Activated naive CD8-positive, alpha-beta T cell (primary cell): ENCODE results near the gene ZMAT3.

Experiments
- H3K27ac Mint-ChIP-seq: one replicate; pipeline ENCODE4 v1.8.0; 2021; ENCODE audit warnings: mixed read lengths
- H3K27me3 Mint-ChIP-seq: one replicate; pipeline ENCODE4 v1.8.0; 2021; ENCODE audit warnings: mixed read lengths
- H3K36me3 Mint-ChIP-seq: one replicate; pipeline ENCODE4 v1.8.0; 2021; ENCODE audit warnings: mixed read lengths
- H3K4me1 Mint-ChIP-seq: one replicate; pipeline ENCODE4 v1.8.0; 2021; ENCODE audit warnings: low read depth, mixed read lengths
- H3K4me3 Mint-ChIP-seq: one replicate; pipeline ENCODE4 v1.8.0; 2021; ENCODE audit warnings: mild to moderate bottlenecking, mixed read lengths
- H3K9me3 Mint-ChIP-seq: one replicate; pipeline ENCODE4 v1.8.0; 2021; ENCODE audit warnings: low read depth, mixed read lengths

ZMAT3 gene

GRCh38 chr3:179020112-179020511 lies 51.5 kb downstream of the ZMAT3 start:
- Mint-ChIP-seq H3K36me3 (no peaks in the 10 kb centered on the region), H3K4me3 (no peak overlapping the region), H3K4me1 (peaks cover 43% of the 10 kb centered on the region), H3K27ac (peak overlapping the region; percentile 1), H3K27me3 (no peaks in the 10 kb centered on the region), H3K9me3 (no peaks in the 10 kb centered on the region)

DNA sequence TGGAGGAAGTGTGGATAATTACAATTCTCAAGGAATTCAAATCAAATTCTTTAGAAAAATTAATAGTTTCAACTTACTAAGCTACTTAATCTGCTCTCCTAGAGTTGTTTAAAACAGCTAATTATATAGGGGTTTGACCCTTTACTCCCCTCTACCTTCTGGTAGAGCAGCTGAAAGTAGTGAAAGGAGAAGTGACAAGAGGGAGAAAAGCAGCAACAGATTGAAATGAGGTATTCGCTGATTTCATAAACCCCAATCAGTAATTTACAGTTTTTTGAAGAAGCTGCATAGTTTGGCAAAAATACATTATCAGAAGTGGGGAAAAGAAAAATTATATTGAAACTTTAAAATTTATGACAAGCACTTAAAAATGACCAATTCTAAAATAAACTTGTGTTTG lies 52.8 kb downstream of the ZMAT3 start:
- no peaks in the 10 kb centered on the region for H3K9me3 Mint-ChIP-seq
- no peak overlapping the region for H3K4me3 Mint-ChIP-seq
- no peaks in the 10 kb centered on the region for H3K36me3 Mint-ChIP-seq
- no peak overlapping the region for H3K27ac Mint-ChIP-seq
- peaks cover 39% of the 10 kb centered on the region for H3K4me1 Mint-ChIP-seq
- H3K27me3 Mint-ChIP-seq, result no peaks in the 10 kb centered on the region

DNA sequence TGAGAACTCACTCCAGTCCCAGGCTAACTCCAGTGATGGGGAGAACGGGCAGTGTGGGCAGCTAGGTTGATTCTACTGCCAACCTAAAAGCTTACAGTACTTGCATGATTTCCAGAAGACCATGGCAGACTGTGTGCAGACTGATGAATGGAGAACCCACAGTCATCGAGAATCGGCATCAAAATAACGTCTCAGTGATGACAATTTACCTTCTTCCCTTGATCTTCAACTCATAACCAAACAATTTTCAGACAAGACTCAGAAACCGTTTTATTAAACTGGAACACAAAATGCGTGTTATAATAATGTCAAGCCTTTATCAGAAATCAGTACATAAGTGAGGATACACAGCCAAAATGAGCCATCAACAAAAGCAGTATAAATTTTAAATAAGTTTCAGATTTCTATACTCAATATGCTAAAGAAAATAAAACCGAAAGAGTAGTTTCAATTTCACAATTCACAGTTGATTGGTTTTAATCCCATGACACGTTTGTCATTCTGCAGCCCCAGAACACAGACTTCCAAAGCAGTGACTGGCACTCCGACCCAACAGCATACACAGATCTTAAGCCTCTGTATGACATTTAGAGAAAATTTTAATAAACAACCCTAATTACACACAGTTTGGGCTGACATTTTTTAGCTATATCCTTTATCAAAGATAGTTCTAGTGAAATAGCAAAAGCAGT lies 54.5 kb downstream of the ZMAT3 start:
- no peak overlapping the region for H3K27ac Mint-ChIP-seq
- H3K9me3 Mint-ChIP-seq, result no peaks in the 10 kb centered on the region
- no peak overlapping the region for H3K4me3 Mint-ChIP-seq
- H3K36me3 Mint-ChIP-seq, result no peaks in the 10 kb centered on the region
- no peaks in the 10 kb centered on the region for H3K27me3 Mint-ChIP-seq
- peaks cover 46% of the 10 kb centered on the region for H3K4me1 Mint-ChIP-seq

DNA sequence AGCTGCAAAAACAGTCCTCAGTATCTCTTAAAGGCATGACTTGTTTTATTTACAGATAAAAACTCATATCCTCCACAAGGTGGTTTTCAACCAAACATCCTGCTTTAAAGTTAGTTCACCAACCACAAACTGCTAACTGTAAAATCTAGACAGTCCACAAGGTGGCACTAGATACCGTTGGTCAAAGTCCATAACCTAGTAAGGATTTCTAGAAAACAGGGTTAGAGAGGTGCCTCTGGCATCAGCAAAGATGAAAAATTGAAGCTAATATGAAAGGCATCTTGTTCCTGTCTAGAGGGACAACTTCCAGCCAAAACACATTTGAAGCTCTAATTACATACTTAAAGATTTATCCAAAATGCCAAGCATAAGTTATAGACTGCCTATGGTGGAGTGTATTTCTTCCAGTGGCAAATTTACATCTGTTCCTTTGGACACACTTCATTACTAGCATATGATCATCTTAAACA lies 56.0 kb downstream of the ZMAT3 start:
- Mint-ChIP-seq H3K27me3 (no peaks in the 10 kb centered on the region), H3K4me3 (no peak overlapping the region), H3K36me3 (no peaks in the 10 kb centered on the region), H3K9me3 (no peaks in the 10 kb centered on the region), H3K27ac (no peak overlapping the region), H3K4me1 (peaks cover 33% of the 10 kb centered on the region)

- H3K9me3 Mint-ChIP-seq, result no peaks in the 10 kb centered on the region
- no peak overlapping the region for H3K4me3 Mint-ChIP-seq
- H3K27me3 Mint-ChIP-seq, result no peaks in the 10 kb centered on the region
- no peak overlapping the region for H3K27ac Mint-ChIP-seq
- H3K36me3 Mint-ChIP-seq, result peaks cover 6% of the 10 kb centered on the region
- peaks cover 2% of the 10 kb centered on the region for H3K4me1 Mint-ChIP-seq
Measured at GRCh38 chr3:179005706-179006105, 65.9 kb downstream of the ZMAT3 start.

GRCh38 chr3:179005213-179005612 lies 66.4 kb downstream of the ZMAT3 start:
- Mint-ChIP-seq H3K4me1 (peaks cover 5% of the 10 kb centered on the region), H3K27me3 (no peaks in the 10 kb centered on the region), H3K27ac (no peak overlapping the region), H3K36me3 (peaks cover 6% of the 10 kb centered on the region), H3K9me3 (no peaks in the 10 kb centered on the region), H3K4me3 (no peak overlapping the region)

DNA sequence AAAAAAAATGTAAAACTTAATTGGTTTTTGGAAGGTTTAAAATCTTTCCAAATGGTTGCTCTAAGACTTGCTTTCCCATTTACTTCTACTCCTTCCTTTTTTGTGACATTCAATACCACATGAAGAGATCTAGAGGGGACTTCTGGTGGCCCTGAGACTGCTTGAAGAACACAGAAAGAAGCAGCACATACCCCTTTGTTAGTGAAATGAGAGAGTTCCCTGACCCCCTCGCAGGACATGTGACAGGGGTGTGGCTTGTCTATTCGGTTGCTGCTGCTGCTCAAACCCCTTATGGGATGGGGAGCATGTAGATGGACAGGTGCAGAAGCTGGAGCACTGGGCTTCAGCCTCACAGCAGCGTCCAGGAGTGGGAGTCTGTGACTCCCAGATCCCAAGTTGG lies 71.0 kb downstream of the ZMAT3 start:
- no peaks in the 10 kb centered on the region for H3K27me3 Mint-ChIP-seq
- no peak overlapping the region for H3K4me3 Mint-ChIP-seq
- peaks cover 9% of the 10 kb centered on the region for H3K4me1 Mint-ChIP-seq
- H3K9me3 Mint-ChIP-seq, result no peaks in the 10 kb centered on the region
- peaks cover 17% of the 10 kb centered on the region for H3K36me3 Mint-ChIP-seq
- no peak overlapping the region for H3K27ac Mint-ChIP-seq

- peaks cover 17% of the 10 kb centered on the region for H3K36me3 Mint-ChIP-seq
- peaks cover 9% of the 10 kb centered on the region for H3K4me1 Mint-ChIP-seq
- H3K27me3 Mint-ChIP-seq, result no peaks in the 10 kb centered on the region
- no peaks in the 10 kb centered on the region for H3K9me3 Mint-ChIP-seq
- H3K27ac Mint-ChIP-seq, result peak overlapping the region; percentile 67
- no peak overlapping the region for H3K4me3 Mint-ChIP-seq
Measured at GRCh38 chr3:179000144-179000543, 71.5 kb downstream of the ZMAT3 start.

DNA sequence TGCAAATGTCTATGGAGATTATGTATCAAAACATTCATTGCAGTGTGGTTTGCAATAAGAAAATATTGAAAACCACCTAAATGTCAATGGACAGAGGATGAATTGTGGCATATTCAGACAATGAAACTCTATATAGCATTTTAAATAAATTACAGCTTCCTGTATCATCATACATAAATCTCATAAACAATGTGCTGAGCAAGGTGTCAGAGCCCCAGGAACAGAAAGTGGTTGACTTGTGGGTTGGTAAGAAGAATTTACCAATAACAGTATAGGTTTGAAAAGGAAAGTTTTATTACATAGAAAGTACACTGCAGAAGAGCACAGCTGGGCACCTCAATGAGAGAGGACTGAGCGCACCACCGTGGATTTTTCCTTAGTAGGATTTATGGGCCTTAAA lies 75.2 kb downstream of the ZMAT3 start:
- Mint-ChIP-seq H3K27me3 (no peaks in the 10 kb centered on the region), H3K9me3 (peaks cover under 1% of the 10 kb centered on the region), H3K4me3 (no peak overlapping the region), H3K27ac (no peak overlapping the region), H3K4me1 (peaks cover 9% of the 10 kb centered on the region), H3K36me3 (peaks cover 24% of the 10 kb centered on the region)

GRCh38 chr3:178990293-178990692 lies 81.3 kb downstream of the ZMAT3 start:
- H3K4me1 Mint-ChIP-seq, result no peaks in the 10 kb centered on the region
- no peak overlapping the region for H3K4me3 Mint-ChIP-seq
- H3K9me3 Mint-ChIP-seq, result peaks cover 28% of the 10 kb centered on the region
- no peak overlapping the region for H3K27ac Mint-ChIP-seq
- H3K36me3 Mint-ChIP-seq, result peaks cover 49% of the 10 kb centered on the region
- no peaks in the 10 kb centered on the region for H3K27me3 Mint-ChIP-seq

DNA sequence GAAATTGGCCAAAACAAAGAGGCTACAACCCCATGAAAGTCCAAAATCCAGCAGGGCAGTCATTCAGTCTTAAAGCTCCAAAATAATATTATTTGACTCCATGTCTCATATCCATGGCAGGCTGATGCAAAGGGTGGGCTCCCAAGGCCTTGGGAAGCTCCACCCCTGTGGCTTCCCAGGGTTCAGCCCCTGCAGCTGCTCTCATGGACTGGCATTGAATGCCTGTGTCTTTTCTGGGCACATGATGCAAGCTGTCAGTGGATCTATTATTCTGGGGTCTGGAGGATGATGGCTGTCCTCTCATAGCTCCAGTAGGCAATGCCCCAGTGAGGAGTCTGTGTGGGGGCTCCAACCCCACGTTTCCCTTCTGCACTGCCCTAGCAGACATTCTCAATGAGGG lies 81.8 kb downstream of the ZMAT3 start:
- Mint-ChIP-seq H3K36me3 (peaks cover 52% of the 10 kb centered on the region), H3K4me1 (no peaks in the 10 kb centered on the region), H3K27me3 (no peaks in the 10 kb centered on the region), H3K9me3 (peaks cover 28% of the 10 kb centered on the region), H3K4me3 (no peak overlapping the region), H3K27ac (no peak overlapping the region)

GRCh38 chr3:178987745-178988144 lies 83.9 kb downstream of the ZMAT3 start:
- Mint-ChIP-seq H3K4me3 (no peak overlapping the region), H3K27ac (no peak overlapping the region), H3K4me1 (no peaks in the 10 kb centered on the region), H3K9me3 (peaks cover 28% of the 10 kb centered on the region), H3K27me3 (no peaks in the 10 kb centered on the region), H3K36me3 (peaks cover 45% of the 10 kb centered on the region)

- Mint-ChIP-seq H3K27me3 (no peaks in the 10 kb centered on the region), H3K36me3 (peaks cover 46% of the 10 kb centered on the region), H3K4me3 (no peak overlapping the region), H3K9me3 (peaks cover 28% of the 10 kb centered on the region), H3K27ac (no peak overlapping the region), H3K4me1 (no peaks in the 10 kb centered on the region)
Measured at GRCh38 chr3:178986456-178986855, 85.2 kb downstream of the ZMAT3 start.

DNA sequence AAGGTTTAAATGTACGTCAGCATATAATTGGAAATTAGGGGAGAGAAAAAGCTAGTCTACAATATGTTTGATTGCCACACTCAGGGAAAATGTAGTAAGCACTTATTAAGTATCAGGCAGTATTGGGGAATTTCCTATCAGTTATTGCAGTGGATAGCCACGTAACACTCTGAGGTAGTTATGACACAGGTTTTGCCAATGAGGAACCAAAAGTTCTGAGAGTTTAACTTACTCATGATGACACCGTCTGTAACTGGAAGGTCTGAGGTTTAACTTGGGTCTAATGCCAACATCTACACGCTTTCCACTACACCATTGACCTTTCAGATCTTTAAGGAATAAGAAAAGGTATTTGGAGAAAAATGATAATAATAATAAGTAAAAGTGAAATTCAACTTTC lies 89.5 kb downstream of the ZMAT3 start:
- H3K27ac Mint-ChIP-seq, result no peak overlapping the region
- H3K36me3 Mint-ChIP-seq, result peaks cover 22% of the 10 kb centered on the region
- H3K27me3 Mint-ChIP-seq, result no peaks in the 10 kb centered on the region
- H3K9me3 Mint-ChIP-seq, result peaks cover 7% of the 10 kb centered on the region
- no peak overlapping the region for H3K4me3 Mint-ChIP-seq
- no peaks in the 10 kb centered on the region for H3K4me1 Mint-ChIP-seq

- H3K36me3 Mint-ChIP-seq, result peaks cover 12% of the 10 kb centered on the region
- peaks cover 7% of the 10 kb centered on the region for H3K9me3 Mint-ChIP-seq
- no peaks in the 10 kb centered on the region for H3K4me1 Mint-ChIP-seq
- no peak overlapping the region for H3K27ac Mint-ChIP-seq
- no peak overlapping the region for H3K4me3 Mint-ChIP-seq
- H3K27me3 Mint-ChIP-seq, result no peaks in the 10 kb centered on the region
Measured at GRCh38 chr3:178975320-178975719, 96.3 kb downstream of the ZMAT3 start.

- Mint-ChIP-seq H3K27me3 (no peaks in the 10 kb centered on the region), H3K36me3 (peaks cover 17% of the 10 kb centered on the region), H3K9me3 (peaks cover 7% of the 10 kb centered on the region), H3K27ac (no peak overlapping the region), H3K4me1 (peaks cover 14% of the 10 kb centered on the region), H3K4me3 (no peak overlapping the region)
Measured at GRCh38 chr3:178971614-178972013, 100.0 kb downstream of the ZMAT3 start.
